Measurements from ENCODE around the gene TMEM196.

The TMEM196 gene

DNA sequence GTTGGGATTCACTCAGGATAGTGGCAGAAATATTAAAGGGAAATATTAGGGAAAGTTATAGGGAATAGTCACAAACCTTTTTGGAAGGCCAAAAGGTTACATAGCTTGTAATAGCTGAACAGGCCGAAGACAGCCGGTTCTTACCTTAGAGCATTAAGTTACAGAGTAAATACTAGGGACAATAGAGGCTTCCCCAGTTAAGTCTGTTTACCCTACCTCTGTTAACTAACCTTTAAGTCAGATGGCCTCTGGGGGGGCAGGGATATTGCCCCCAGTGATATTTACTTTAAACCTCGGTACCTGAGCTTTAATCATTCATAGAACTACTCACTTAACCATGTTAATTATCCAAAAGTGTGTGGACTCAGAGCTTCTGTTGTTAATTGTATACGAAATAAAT lies 71.9 kb downstream of the TMEM196 start:
- Histone ChIP-seq H3K4me3 (ENCODE audit: low read length) (no peak overlapping the region), H3K27me3 (ENCODE audit: low read depth, low read length) (no peaks in the 10 kb centered on the region), H3K27ac (ENCODE audit: low read length) (no peak overlapping the region), H3K9me3 (ENCODE audit: insufficient read depth, low read length) (no peaks in the 10 kb centered on the region), H3K79me2 (ENCODE audit: low read length) (peaks cover 23% of the 10 kb centered on the region), H3K4me2 (ENCODE audit: low read length) (no peak overlapping the region), H3K9ac (ENCODE audit: low read length) (no peak overlapping the region), H3K36me3 (replicated peaks; ENCODE audit: low read depth, low read length) (peaks cover 17% of the 10 kb centered on the region), H2AFZ (ENCODE audit: low read depth, low read length) (no peak overlapping the region), H4K20me1 (ENCODE audit: insufficient read depth, low read length) (no peaks in the 10 kb centered on the region), H3K4me1 (ENCODE audit: low read length) (no peaks in the 10 kb centered on the region)
- no peak for TF ChIP-seq EZH2phosphoT487 (IDR thresholded peaks at IDR 0.05; ENCODE audit: low read depth)
- TF ChIP-seq, protein P1, sequence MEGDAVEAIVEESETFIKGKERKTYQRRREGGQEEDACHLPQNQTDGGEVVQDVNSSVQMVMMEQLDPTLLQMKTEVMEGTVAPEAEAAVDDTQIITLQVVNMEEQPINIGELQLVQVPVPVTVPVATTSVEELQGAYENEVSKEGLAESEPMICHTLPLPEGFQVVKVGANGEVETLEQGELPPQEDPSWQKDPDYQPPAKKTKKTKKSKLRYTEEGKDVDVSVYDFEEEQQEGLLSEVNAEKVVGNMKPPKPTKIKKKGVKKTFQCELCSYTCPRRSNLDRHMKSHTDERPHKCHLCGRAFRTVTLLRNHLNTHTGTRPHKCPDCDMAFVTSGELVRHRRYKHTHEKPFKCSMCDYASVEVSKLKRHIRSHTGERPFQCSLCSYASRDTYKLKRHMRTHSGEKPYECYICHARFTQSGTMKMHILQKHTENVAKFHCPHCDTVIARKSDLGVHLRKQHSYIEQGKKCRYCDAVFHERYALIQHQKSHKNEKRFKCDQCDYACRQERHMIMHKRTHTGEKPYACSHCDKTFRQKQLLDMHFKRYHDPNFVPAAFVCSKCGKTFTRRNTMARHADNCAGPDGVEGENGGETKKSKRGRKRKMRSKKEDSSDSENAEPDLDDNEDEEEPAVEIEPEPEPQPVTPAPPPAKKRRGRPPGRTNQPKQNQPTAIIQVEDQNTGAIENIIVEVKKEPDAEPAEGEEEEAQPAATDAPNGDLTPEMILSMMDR (IDR thresholded peaks at IDR 0.05; ENCODE audit: low read depth, low read length), result no peak

DNA sequence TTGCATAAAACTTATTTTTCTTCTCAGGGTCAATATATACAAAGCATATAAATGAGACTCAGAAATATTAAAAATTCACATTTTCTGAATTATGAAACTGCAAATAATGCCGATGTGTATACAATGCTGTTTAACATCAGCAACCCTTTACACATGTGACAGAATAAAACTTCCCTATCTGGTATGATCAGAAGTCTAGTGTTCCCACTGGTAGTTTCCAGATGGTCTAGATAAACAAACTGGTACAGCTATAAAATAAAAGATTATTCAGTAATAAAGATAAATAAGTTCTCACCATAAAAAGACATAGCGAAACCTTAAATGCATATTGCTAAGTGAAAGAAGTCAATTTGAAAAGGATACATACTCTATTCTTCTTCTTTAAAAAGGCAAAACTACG lies 72.5 kb downstream of the TMEM196 start:
- Histone ChIP-seq H3K27me3 (ENCODE audit: low read depth, low read length) (no peaks in the 10 kb centered on the region), H3K4me1 (ENCODE audit: low read length) (no peaks in the 10 kb centered on the region), H4K20me1 (ENCODE audit: insufficient read depth, low read length) (no peaks in the 10 kb centered on the region), H3K79me2 (ENCODE audit: low read length) (peaks cover 18% of the 10 kb centered on the region), H3K4me2 (ENCODE audit: low read length) (no peak overlapping the region), H3K9me3 (ENCODE audit: insufficient read depth, low read length) (no peaks in the 10 kb centered on the region), H2AFZ (ENCODE audit: low read depth, low read length) (no peak overlapping the region), H3K4me3 (ENCODE audit: low read length) (no peak overlapping the region), H3K27ac (ENCODE audit: low read length) (no peak overlapping the region), H3K36me3 (replicated peaks; ENCODE audit: low read depth, low read length) (peaks cover 17% of the 10 kb centered on the region), H3K9ac (ENCODE audit: low read length) (no peak overlapping the region)
- TF ChIP-seq, protein P1 (IDR thresholded peaks at IDR 0.05; ENCODE audit: low read depth, low read length), result no peak
- no peak for TF ChIP-seq EZH2phosphoT487 (IDR thresholded peaks at IDR 0.05; ENCODE audit: low read depth)

DNA sequence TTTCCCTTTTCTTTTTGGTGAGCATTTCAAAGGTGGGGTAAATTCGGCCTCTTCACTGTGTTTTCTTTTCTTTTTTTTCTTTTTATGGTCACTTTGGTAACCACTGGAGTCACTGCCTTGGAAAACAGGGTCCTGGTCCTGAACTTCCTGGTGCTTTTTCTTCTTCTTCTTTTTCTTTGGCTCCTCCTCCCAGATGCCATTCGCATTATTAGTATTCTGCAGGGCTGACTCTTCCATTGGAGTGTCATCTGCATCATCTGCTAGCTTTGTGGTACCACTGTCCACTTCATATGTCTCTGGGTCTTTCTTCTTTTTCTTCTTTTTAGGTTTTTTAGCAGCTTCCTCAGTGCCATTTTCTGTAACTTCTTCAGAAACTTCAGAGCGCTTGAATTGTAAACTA lies 75.1 kb downstream of the TMEM196 start:
- Histone ChIP-seq H3K9me3 (ENCODE audit: insufficient read depth, low read length) (no peaks in the 10 kb centered on the region), H2AFZ (ENCODE audit: low read depth, low read length) (no peak overlapping the region)

DNA sequence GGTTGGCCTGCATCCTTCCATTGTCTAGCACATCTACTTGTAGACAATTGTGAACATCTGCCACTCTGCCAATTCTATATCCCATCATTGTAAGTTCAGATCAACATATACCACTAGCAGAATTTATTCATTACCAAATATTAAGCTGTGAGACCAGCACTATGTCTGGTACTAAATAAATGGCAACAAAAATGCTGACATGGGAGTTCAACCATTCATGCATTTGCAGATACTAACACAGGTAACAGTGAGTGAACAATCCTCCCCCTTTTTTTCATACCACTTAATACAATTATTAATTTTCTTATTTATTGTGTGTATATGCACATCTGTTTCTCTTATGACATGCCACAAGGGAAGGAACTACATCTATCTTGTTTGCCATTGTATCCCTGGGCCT lies 76.5 kb downstream of the TMEM196 start:
- Histone ChIP-seq H4K20me1 (ENCODE audit: insufficient read depth, low read length) (no peaks in the 10 kb centered on the region), H3K4me3 (ENCODE audit: low read length) (no peak overlapping the region), H3K79me2 (ENCODE audit: low read length) (no peaks in the 10 kb centered on the region), H3K9me3 (ENCODE audit: insufficient read depth, low read length) (no peaks in the 10 kb centered on the region), H3K9ac (ENCODE audit: low read length) (no peak overlapping the region), H3K36me3 (replicated peaks; ENCODE audit: low read depth, low read length) (peaks cover 9% of the 10 kb centered on the region), H3K27ac (ENCODE audit: low read length) (no peak overlapping the region), H3K4me2 (ENCODE audit: low read length) (no peak overlapping the region), H2AFZ (ENCODE audit: low read depth, low read length) (no peak overlapping the region), H3K27me3 (ENCODE audit: low read depth, low read length) (no peaks in the 10 kb centered on the region), H3K4me1 (ENCODE audit: low read length) (no peaks in the 10 kb centered on the region)
- no peak for TF ChIP-seq EZH2phosphoT487 (IDR thresholded peaks at IDR 0.05; ENCODE audit: low read depth)
- TF ChIP-seq, protein P1 (IDR thresholded peaks at IDR 0.05; ENCODE audit: low read depth, low read length), result no peak

More for the DNA sequence above, 75.1 kb downstream of the TMEM196 start:
- Histone ChIP-seq H3K79me2 (ENCODE audit: low read length) (no peaks in the 10 kb centered on the region; the same call in 1 of the 2 replicates), H3K4me3 (ENCODE audit: low read length) (no peak overlapping the region), H3K9ac (ENCODE audit: low read length) (no peak overlapping the region), H3K36me3 (replicated peaks; ENCODE audit: low read depth, low read length) (peaks cover 17% of the 10 kb centered on the region), H3K27ac (ENCODE audit: low read length) (no peak overlapping the region), H3K27me3 (ENCODE audit: low read depth, low read length) (no peaks in the 10 kb centered on the region), H4K20me1 (ENCODE audit: insufficient read depth, low read length) (no peaks in the 10 kb centered on the region), H3K4me1 (ENCODE audit: low read length) (no peaks in the 10 kb centered on the region), H3K4me2 (ENCODE audit: low read length) (no peak overlapping the region)
- TF ChIP-seq EZH2phosphoT487 (IDR thresholded peaks at IDR 0.05; ENCODE audit: low read depth), result no peak
- TF ChIP-seq, protein P1 (IDR thresholded peaks at IDR 0.05; ENCODE audit: low read depth, low read length), result no peak

All from OCI-LY3 (cell line).